B cell (primary cell): ENCODE data around the gene NTM. TPM values are rescaled to one million over a fixed set of nuclear protein-coding genes. Genes with fewer than 3 reads are reported as not detected.

Experiments used
- ATAC-seq: fragments of 200-7000 bp; cut with Tn5 transposase; one replicate; pipeline ENCODE4 v1.10.0; 2021; ENCODE audit warnings: low read depth, mild to moderate bottlenecking, moderate number of reproducible peaks, moderate library complexity
- CTCF ChIA-PET: fragments of 350-600 bp; sonication (Branson Sonifier 250); formaldehyde crosslinking; loops from one replicate; lab custom pipeline; 2021; ENCODE audit warnings: antibody characterized with exemption, inconsistent platforms; lab: Charles Lee
- POLR2A ChIA-PET: fragments of 350-600 bp; sonication (Branson Sonifier 250); formaldehyde crosslinking; loops from one replicate; lab custom pipeline; 2021; ENCODE audit warnings: antibody characterized with exemption; lab: Charles Lee
- DNase-seq: peaks from one replicate; pipeline ENCODE4 v3.0.0; 2013
- H2AFZ ChIP-seq: 2 replicates; pipeline ENCODE4 v1.6.1; 2012; ENCODE audit warnings: mild to moderate bottlenecking, low read depth, low read length; ENCODE audit not compliant: insufficient read depth, poor library complexity, severe bottlenecking
- H3K27ac ChIP-seq, 2 donors: 1 replicate in 1 of 2; 2 replicates in 1 of 2; pipeline ENCODE4 v1.5.1; 2012 to 2013; ENCODE audit warnings: low read length in 2 of 2, mild to moderate bottlenecking in 2 of 2, moderate library complexity in 1 of 2
- H3K27me3 ChIP-seq, 4 experiments: fragments of 200-600 bp in 1 of 4; sonication (generic) in 1 of 4; replicated peaks in 1 of 4; 1 replicate in 2 of 4; 2 replicates in 2 of 4; pipeline versions ENCODE4 v1.6.1 to v1.7.0; 2013 to 2016; ENCODE audit warnings: low read length in 3 of 4, mild to moderate bottlenecking in 2 of 4, mixed read lengths in 1 of 4, moderate library complexity in 1 of 4; ENCODE audit not compliant: insufficient read depth in 4 of 4, control insufficient read depth in 3 of 4; ENCODE audit errors: control extremely low read depth in 1 of 4
- H3K36me3 ChIP-seq, 2 experiments: replicated peaks in 1 of 2; 1 replicate in 1 of 2; 2 replicates in 1 of 2; pipeline versions ENCODE4 v1.6.1 to v1.7.1; 2013; ENCODE audit warnings: low read length in 1 of 2; ENCODE audit not compliant: insufficient read depth in 2 of 2, control insufficient read depth in 1 of 2; ENCODE audit errors: control extremely low read depth in 1 of 2, extremely low read depth in 1 of 2
- H3K4me1 ChIP-seq, 2 donors: fragments of 200-600 bp in 1 of 2; sonication (generic) in 1 of 2; 1 replicate in 1 of 2; 2 replicates in 1 of 2; pipeline versions ENCODE4 v1.5.1 to v1.6.1; 2013 to 2017; ENCODE audit warnings: low read length in 2 of 2; ENCODE audit not compliant: control insufficient read depth in 2 of 2, insufficient read depth in 2 of 2
- H3K4me2 ChIP-seq: replicated peaks from 2 replicates; pipeline ENCODE3; 2012; ENCODE audit warnings: mild to moderate bottlenecking, low read depth, low read length; ENCODE audit not compliant: poor library complexity, severe bottlenecking
- H3K4me3 ChIP-seq, 5 experiments: fragments of 200-600 bp in 1 of 5; sonication (generic) in 1 of 5; 1 replicate in 3 of 5; 2 replicates in 2 of 5; pipeline versions ENCODE4 v1.5.1 to v1.7.0; 2011 to 2016; ENCODE audit warnings: low read length in 4 of 5, mild to moderate bottlenecking in 4 of 5, low read depth in 2 of 5, control low read depth in 1 of 5, moderate library complexity in 1 of 5; ENCODE audit not compliant: insufficient read depth in 1 of 5; ENCODE audit errors: control extremely low read depth in 1 of 5, extremely low read depth in 1 of 5
- H3K79me2 ChIP-seq: fragments of 200-600 bp; sonication (generic); one replicate; pipeline ENCODE4 v1.6.0; 2016; ENCODE audit warnings: low read length; ENCODE audit not compliant: control insufficient read depth, insufficient read depth
- H3K9ac ChIP-seq: fragments of 200-600 bp; sonication (generic); 2 replicates; pipeline ENCODE4 v1.6.1; 2017; ENCODE audit warnings: mild to moderate bottlenecking, low read length, moderate library complexity
- H3K9me3 ChIP-seq, 3 donors: one replicate each; pipeline versions ENCODE4 v1.6.1 to v1.7.1; 2013; ENCODE audit warnings: low read length in 2 of 3; ENCODE audit not compliant: control insufficient read depth in 2 of 3, insufficient read depth in 1 of 3; ENCODE audit errors: control extremely low read depth in 1 of 3
- H4K20me1 ChIP-seq: 2 replicates; pipeline ENCODE4 v1.6.0; 2012; ENCODE audit warnings: mild to moderate bottlenecking, low read length; ENCODE audit not compliant: insufficient read depth, control insufficient read depth, poor library complexity, severe bottlenecking
- H3K27ac Mint-ChIP-seq: one replicate; pipeline ENCODE4 v1.8.0; 2021; ENCODE audit warnings: mixed read lengths
- H3K27me3 Mint-ChIP-seq: one replicate; pipeline ENCODE4 v1.8.0; 2021; ENCODE audit warnings: mixed read lengths
- H3K4me1 Mint-ChIP-seq: one replicate; pipeline ENCODE4 v1.8.0; 2021; ENCODE audit warnings: mixed read lengths
- H3K4me3 Mint-ChIP-seq: one replicate; pipeline ENCODE4 v1.8.0; 2021; ENCODE audit warnings: mixed read lengths
- H3K9me3 Mint-ChIP-seq: one replicate; pipeline ENCODE4 v1.8.0; 2022; ENCODE audit warnings: mixed read lengths; ENCODE audit not compliant: insufficient read depth
- CTCF ChIP-seq: fragments of 200-600 bp; IDR thresholded peaks from one replicate; pipeline ENCODE4 v1.8.0; 2022; ENCODE audit warnings: antibody characterized with exemption, mild to moderate bottlenecking
- EZH2 ChIP-seq: IDR thresholded peaks from 2 replicates; pipeline ENCODE4 v1.6.1; 2012; ENCODE audit warnings: borderline replicate concordance, low read depth, mild to moderate bottlenecking, moderate library complexity, low read length; ENCODE audit not compliant: insufficient read depth, poor library complexity, severe bottlenecking
- WGBS: methylation state at CpG from one replicate; pipeline ENCODE4 v1.1.5; 2013; ENCODE audit warnings: missing lambda C conversion rate; ENCODE audit not compliant: insufficient coverage; 5-methylcytosine and 5-hydroxymethylcytosine counted together
- intact Hi-C: fragments of 100-400 bp; cut with micrococcal nuclease; formaldehyde crosslinking; loops from one replicate; pipeline ENCODE4 v1.10.0; 2022
- polyA plus RNA-seq: library from polyadenylated mRNA; depleted of rRNA; stranded (reverse); fragments of >200 nt; gene quantifications from 2 replicates; pipeline ENCODE4 v1.2.3, GENCODE V29; 2012
- total RNA-seq, 2 donors: library from RNA; stranded (reverse); fragments of 120-200 nt in 1 of 2; gene quantifications; 1 replicate in 1 of 2; 2 replicates in 1 of 2; pipeline versions ENCODE4 v1.2.3 to v1.2.4, GENCODE V29; 2013 to 2022

NTM gene
- total and polyA plus RNA-seq, 2 donors (not counting 1 experiment from before 2014, with no cell fraction given) = not detected

- no peaks in the 10 kb centered on the region for H3K4me1 ChIP-seq
- ChIA-PET POLR2A (no interaction called here), CTCF (no interaction called here)
- DNase-seq (no peak), ATAC-seq (no peak)
- no peak overlapping the region for H3K4me3 ChIP-seq
- H3K27me3 Mint-ChIP-seq = peaks cover 3% of the 10 kb centered on the region
- no peak overlapping the region for H3K27ac ChIP-seq
- no peak overlapping the region for H3K27ac Mint-ChIP-seq
- H3K4me3 Mint-ChIP-seq = no peak overlapping the region
- WGBS = 89% methylated on average over 1 of the region's 4 CpGs
- H3K9me3 Mint-ChIP-seq = no peaks in the 10 kb centered on the region
- H3K4me2 ChIP-seq = no peak overlapping the region
- H2AFZ ChIP-seq = no peak overlapping the region
- no peaks in the 10 kb centered on the region for H3K36me3 ChIP-seq
- intact Hi-C loops = no loop called here
- H3K9me3 ChIP-seq = peaks cover 0 to 3% (median 0%) of the 10 kb centered on the region in 3 donors
- H3K79me2 ChIP-seq = no peaks in the 10 kb centered on the region
- TF ChIP-seq EZH2 (no peak), CTCF (no peak)
- H3K4me1 Mint-ChIP-seq = no peaks in the 10 kb centered on the region
- H3K9ac ChIP-seq = no peak overlapping the region
- H3K27me3 ChIP-seq = no peaks in the 10 kb centered on the region
- no peaks in the 10 kb centered on the region for H4K20me1 ChIP-seq
Observed at GRCh38 chr11:131918663-131919062, 548.2 kb downstream of the NTM start.

DNA sequence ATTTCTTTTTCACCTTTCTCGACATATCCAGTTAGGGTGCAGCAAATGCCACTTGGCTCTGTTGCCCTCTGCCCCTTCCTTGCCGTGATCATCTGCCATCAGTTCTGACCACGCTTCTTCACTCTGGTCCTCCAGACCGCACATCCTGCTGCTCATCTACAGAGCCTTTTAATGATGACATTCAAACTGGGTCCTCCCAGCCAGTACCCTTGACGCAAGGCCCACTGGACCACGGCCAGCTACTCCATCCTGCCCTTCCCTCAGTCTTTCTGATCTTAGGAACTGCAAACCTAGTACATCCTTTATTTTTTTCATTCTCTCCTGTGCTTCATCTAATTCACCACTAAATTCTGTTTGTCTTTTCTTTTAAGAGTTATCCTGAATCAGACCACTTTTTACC lies 551.8 kb downstream of the NTM start:
- ATAC-seq = no peak
- no peak for DNase-seq
- H3K4me3 ChIP-seq = no peak overlapping the region
- H3K36me3 ChIP-seq = no peaks in the 10 kb centered on the region
- H3K4me1 Mint-ChIP-seq = no peaks in the 10 kb centered on the region
- H3K4me3 Mint-ChIP-seq = no peak overlapping the region
- no peak overlapping the region for H3K4me2 ChIP-seq
- intact Hi-C loops = no loop called here
- H3K27me3 ChIP-seq = no peaks in the 10 kb centered on the region
- no peak overlapping the region for H3K27ac Mint-ChIP-seq
- H3K9ac ChIP-seq = no peak overlapping the region
- no peaks in the 10 kb centered on the region for H4K20me1 ChIP-seq
- no peak overlapping the region for H3K27ac ChIP-seq
- TF ChIP-seq CTCF = no peak
- TF ChIP-seq EZH2 = no peak
- no peaks in the 10 kb centered on the region for H3K4me1 ChIP-seq
- CTCF ChIA-PET = no interaction called here
- no peaks in the 10 kb centered on the region for H3K9me3 Mint-ChIP-seq
- H3K27me3 Mint-ChIP-seq = no peaks in the 10 kb centered on the region
- no peaks in the 10 kb centered on the region for H3K79me2 ChIP-seq
- POLR2A ChIA-PET = no interaction called here
- no peak overlapping the region for H2AFZ ChIP-seq
- peaks cover 0 to 3% (median 0%) of the 10 kb centered on the region in 3 donors for H3K9me3 ChIP-seq
- WGBS = 89% methylated on average over 6 of the region's 6 CpGs
